ENCODE measurements around the gene SEPTIN10. TPM values are rescaled to one million over a fixed set of nuclear protein-coding genes. Genes with fewer than 3 reads are reported as not detected.

The SEPTIN10 gene
- total RNA-seq, 1 experiment from 2014 or later = 92.5 TPM

DNA sequence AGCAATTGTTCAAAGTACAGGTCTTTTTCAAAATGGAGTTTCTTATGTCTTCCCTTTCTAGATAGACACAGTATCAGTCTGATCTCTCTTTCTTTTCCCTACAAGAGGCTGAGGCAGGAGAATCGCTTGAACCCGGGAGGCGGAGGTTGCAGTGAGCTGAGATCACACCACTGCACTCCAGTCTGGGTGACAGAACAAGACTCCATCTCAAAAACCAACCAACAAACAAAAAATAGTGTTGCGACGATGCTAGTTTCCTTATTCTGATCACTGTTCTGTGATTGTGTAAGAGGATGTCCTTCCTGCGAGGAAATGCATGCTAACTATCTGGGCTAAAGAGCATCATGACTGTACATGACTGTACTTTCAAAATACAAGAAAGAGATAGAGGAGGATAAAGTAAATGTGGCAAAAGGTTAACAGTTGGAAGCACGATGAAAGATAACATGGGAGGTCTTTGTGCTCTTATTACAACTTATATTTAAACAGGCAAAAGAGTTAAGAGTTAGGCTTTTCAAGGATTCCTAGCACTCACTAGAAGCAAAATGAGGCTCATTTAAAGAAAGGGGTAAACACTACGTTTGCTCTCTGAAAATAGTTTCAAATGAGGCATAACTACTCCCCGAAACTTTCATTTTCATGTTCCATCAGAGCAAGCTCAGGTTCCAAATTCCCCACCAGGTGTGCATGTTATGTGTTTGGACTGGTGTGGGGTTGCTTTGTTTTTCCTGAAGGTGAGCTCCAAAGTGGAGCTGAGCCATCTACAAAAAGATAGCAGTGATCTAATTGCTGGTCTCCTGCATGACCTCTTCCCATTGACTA lies 24.2 kb upstream of the SEPTIN10 start:
- no peak for DNase-seq
- Mint-ChIP-seq H3K27me3 (ENCODE audit: low read depth) (0 out of 2 replicates have a peak, but pooled peaks cover 2% of the 10 kb centered on the region), H3K4me3 (no peak overlapping the region), H3K9me3 (no peaks in the 10 kb centered on the region), H3K36me3 (ENCODE audit: insufficient read depth in 1 of 3, low read depth in 3 of 3) (no peaks in the 10 kb centered on the region), H3K4me1 (no peaks in the 10 kb centered on the region), H3K27ac (no peak overlapping the region)
- Histone ChIP-seq H3K79me1 (ENCODE audit: insufficient read depth, low read depth, low read length, poor library complexity, severe bottlenecking) (no peaks in the 10 kb centered on the region), H3K27me3 (ENCODE audit: insufficient read depth, low read length) (no peaks in the 10 kb centered on the region), H2BK120ac (ENCODE audit: low read depth, low read length, poor library complexity, severe bottlenecking) (no peak overlapping the region), H3K9me3 (ENCODE audit: control insufficient read depth, low read depth, low read length) (no peaks in the 10 kb centered on the region), H3K4me1 (ENCODE audit: insufficient read depth, low read length) (no peaks in the 10 kb centered on the region), H4K91ac (ENCODE audit: insufficient read length, low read depth, low read length) (no peak overlapping the region), H3K4me2 (ENCODE audit: insufficient read depth, insufficient read length, low read length) (no peak overlapping the region), H4K8ac (replicated peaks; ENCODE audit: insufficient read length, low read depth, low read length) (no peak overlapping the region), H4K20me1 (ENCODE audit: control insufficient read depth, insufficient read depth, insufficient read length) (no peaks in the 10 kb centered on the region), H3K9ac (ENCODE audit: extremely low read depth, insufficient read length, low read length) (no peak overlapping the region), H3K18ac (ENCODE audit: insufficient read length, low read depth, low read length) (no peak overlapping the region), H2BK12ac (ENCODE audit: insufficient read length, low read depth, low read length) (no peak overlapping the region), H3T11ph (ENCODE audit: low read length) (no peak overlapping the region), H2BK20ac (ENCODE audit: low read depth, low read length, poor library complexity, severe bottlenecking) (no peak overlapping the region), H2BK5ac (ENCODE audit: insufficient read length, low read length) (no peak overlapping the region), H3K23ac (ENCODE audit: insufficient read length, low read depth, low read length) (no peak overlapping the region), H2AFZ (ENCODE audit: low read length) (no peak overlapping the region), H2BK15ac (ENCODE audit: low read depth, low read length) (no peak overlapping the region), H2AK5ac (ENCODE audit: insufficient read length, low read length) (no peak overlapping the region), H4K5ac (ENCODE audit: insufficient read length, low read depth, low read length) (no peak overlapping the region), H3K14ac (ENCODE audit: insufficient read depth, low read length) (no peak overlapping the region), H3K79me2 (ENCODE audit: insufficient read depth, low read length) (no peaks in the 10 kb centered on the region), H3K56ac (ENCODE audit: insufficient read length, low read depth, low read length) (no peak overlapping the region), H3K27ac (ENCODE audit: insufficient read length, low read depth, low read length) (no peak overlapping the region), H3K23me2 (ENCODE audit: insufficient read length, low read depth, low read length, poor library complexity, severe bottlenecking) (no peaks in the 10 kb centered on the region), H3K4ac (ENCODE audit: low read depth, low read length) (no peak overlapping the region)
- TF ChIP-seq, protein P1, sequence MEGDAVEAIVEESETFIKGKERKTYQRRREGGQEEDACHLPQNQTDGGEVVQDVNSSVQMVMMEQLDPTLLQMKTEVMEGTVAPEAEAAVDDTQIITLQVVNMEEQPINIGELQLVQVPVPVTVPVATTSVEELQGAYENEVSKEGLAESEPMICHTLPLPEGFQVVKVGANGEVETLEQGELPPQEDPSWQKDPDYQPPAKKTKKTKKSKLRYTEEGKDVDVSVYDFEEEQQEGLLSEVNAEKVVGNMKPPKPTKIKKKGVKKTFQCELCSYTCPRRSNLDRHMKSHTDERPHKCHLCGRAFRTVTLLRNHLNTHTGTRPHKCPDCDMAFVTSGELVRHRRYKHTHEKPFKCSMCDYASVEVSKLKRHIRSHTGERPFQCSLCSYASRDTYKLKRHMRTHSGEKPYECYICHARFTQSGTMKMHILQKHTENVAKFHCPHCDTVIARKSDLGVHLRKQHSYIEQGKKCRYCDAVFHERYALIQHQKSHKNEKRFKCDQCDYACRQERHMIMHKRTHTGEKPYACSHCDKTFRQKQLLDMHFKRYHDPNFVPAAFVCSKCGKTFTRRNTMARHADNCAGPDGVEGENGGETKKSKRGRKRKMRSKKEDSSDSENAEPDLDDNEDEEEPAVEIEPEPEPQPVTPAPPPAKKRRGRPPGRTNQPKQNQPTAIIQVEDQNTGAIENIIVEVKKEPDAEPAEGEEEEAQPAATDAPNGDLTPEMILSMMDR (conservative IDR thresholded peaks at IDR 0.05) = no peak
- no CpG with 5 or more reads among the region's 9 CpGs for WGBS (ENCODE audit: extremely low coverage, insufficient read length, low lambda C conversion rate)
